Keratinocyte (primary cell): ENCODE measurements around the gene C2orf92. TPM values are rescaled to one million over a fixed set of nuclear protein-coding genes. Genes with fewer than 3 reads are reported as not detected.
A peak's percentile ranks its signal among the peaks of the same experiment; 100 is the strongest.

Source experiments
- DNase-seq: peaks from one replicate; pipeline ENCODE4 v3.0.0-alpha.2; 2011; ENCODE audit warnings: low read depth, missing footprints, low spot score
- FAIRE-seq: peaks from 2 replicates; lab custom pipeline; 2011; peaks lifted over from hg19 to GRCh38; lab: Jason Lieb, UNC
- H2AFZ ChIP-seq: 2 replicates; pipeline ENCODE4 v1.6.0; 2012; ENCODE audit warnings: low read length, control low read depth, inconsistent platforms; ENCODE audit not compliant: control insufficient read depth
- H3K27ac ChIP-seq: 2 replicates; pipeline ENCODE4 v1.5.1; 2011; ENCODE audit warnings: low read length; ENCODE audit not compliant: control insufficient read depth, insufficient read depth
- H3K27me3 ChIP-seq: 3 replicates; pipeline ENCODE4 v1.6.0; 2011; ENCODE audit warnings: low read length; ENCODE audit not compliant: control insufficient read depth, insufficient read depth; ENCODE audit errors: extremely low read depth
- H3K36me3 ChIP-seq, 2 experiments: 2 replicates in 1 of 2; 3 replicates in 1 of 2; pipeline ENCODE4 v1.5.1; 2011; ENCODE audit warnings: low read length in 2 of 2, mild to moderate bottlenecking in 1 of 2; ENCODE audit not compliant: control insufficient read depth in 2 of 2, insufficient read depth in 2 of 2; ENCODE audit errors: extremely low read depth in 1 of 2
- H3K4me1 ChIP-seq: 3 replicates; pipeline ENCODE4 v1.5.1; 2011; ENCODE audit warnings: low read length; ENCODE audit not compliant: control insufficient read depth, insufficient read depth; ENCODE audit errors: extremely low read depth
- H3K4me2 ChIP-seq: 3 replicates; pipeline ENCODE4 v1.6.0; 2011; ENCODE audit warnings: low read depth, low read length; ENCODE audit not compliant: control insufficient read depth, insufficient read depth; ENCODE audit errors: extremely low read depth
- H3K4me3 ChIP-seq, 3 experiments: fragments of 200-600 bp in 1 of 3; sonication (generic) in 1 of 3; 2 replicates in 2 of 3; 3 replicates in 1 of 3; pipeline ENCODE4 v1.5.1; 2011 to 2016; ENCODE audit warnings: low read length in 3 of 3, mild to moderate bottlenecking in 3 of 3, control low read depth in 2 of 3, inconsistent platforms in 1 of 3, low read depth in 1 of 3, mixed read lengths in 1 of 3, mixed run types in 1 of 3, moderate library complexity in 1 of 3; ENCODE audit not compliant: control insufficient read depth in 2 of 3, insufficient read depth in 2 of 3; ENCODE audit errors: extremely low read depth in 1 of 3
- H3K79me2 ChIP-seq: 2 replicates; pipeline ENCODE4 v1.6.0; 2012; ENCODE audit warnings: low read length; ENCODE audit not compliant: control insufficient read depth, insufficient read depth
- H3K9ac ChIP-seq: 3 replicates; pipeline ENCODE4 v1.6.0; 2011; ENCODE audit warnings: low read length; ENCODE audit not compliant: control insufficient read depth, insufficient read depth; ENCODE audit errors: extremely low read depth
- H3K9me1 ChIP-seq: 3 replicates; pipeline ENCODE4 v1.6.0; 2011; ENCODE audit warnings: low read length; ENCODE audit not compliant: control insufficient read depth, insufficient read depth; ENCODE audit errors: extremely low read depth
- H3K9me3 ChIP-seq: 2 replicates; pipeline ENCODE4 v1.5.1; 2012; ENCODE audit warnings: low read depth, low read length; ENCODE audit not compliant: control insufficient read depth
- H4K20me1 ChIP-seq: 3 replicates; pipeline ENCODE4 v1.6.0; 2011; ENCODE audit warnings: low read length; ENCODE audit not compliant: control insufficient read depth, insufficient read depth; ENCODE audit errors: extremely low read depth
- EZH2 ChIP-seq: IDR thresholded peaks from one replicate; pipeline ENCODE4 v1.6.1; 2012; ENCODE audit warnings: inconsistent platforms, mild to moderate bottlenecking, low read length, moderate library complexity
- dilution Hi-C: fragments of 300-500 bp; cut with MboI; formaldehyde crosslinking; loops from one replicate; pipeline ENCODE4 v1.7.0; 2020; ENCODE audit warnings: low sequenced_read_pairs; ENCODE audit not compliant: extremely low pct_ligation_motif_present
- polyA plus RNA-seq, 5 experiments: library from polyadenylated mRNA; depleted of rRNA in 3 of 5; stranded (reverse) in 3 of 5; stranded (forward) in 1 of 5; unstranded in 1 of 5; fragments of >200 nt; gene quantifications; 1 replicate in 1 of 5; 2 replicates in 3 of 5; 3 replicates in 1 of 5; pipeline versions ENCODE4 v1.2.1 to v1.2.3, GENCODE V29; 2011 to 2012; ENCODE audit warnings: missing spikeins in 2 of 5, low read depth in 1 of 5, low replicate concordance in 1 of 5
- TF ChIP-seq, protein P1 (sequence below), 3 experiments: IDR thresholded peaks in 1 of 3; conservative IDR thresholded peaks in 1 of 3; optimal IDR thresholded peaks in 1 of 3; 2 replicates in 2 of 3; 3 replicates in 1 of 3; pipeline versions ENCODE3 to v1.5.1; 2011; ENCODE audit warnings: low read length in 3 of 3, mild to moderate bottlenecking in 3 of 3, moderate library complexity in 2 of 3, control low read depth in 1 of 3, inconsistent platforms in 1 of 3; ENCODE audit not compliant: insufficient read depth in 2 of 3; ENCODE audit errors: extremely low read depth in 1 of 3

Gene C2orf92
- polyA plus RNA-seq, 1 donor (not counting 4 experiments of a cell fraction or from before 2014, with no cell fraction given) = 1.6 TPM

- Histone ChIP-seq H3K9me1 (no peaks in the 10 kb centered on the region), H3K4me1 (peaks cover 5% of the 10 kb centered on the region), H3K36me3 (no peaks in the 10 kb centered on the region), H3K27ac (no peak overlapping the region), H3K9ac (no peak overlapping the region), H3K4me3 (no peak overlapping the region), H4K20me1 (no peaks in the 10 kb centered on the region), H3K79me2 (no peaks in the 10 kb centered on the region), H3K27me3 (peaks cover 7% of the 10 kb centered on the region), H3K4me2 (no peak overlapping the region), H3K9me3 (no peaks in the 10 kb centered on the region), H2AFZ (no peak overlapping the region)
- DNase-seq = no peak
- peak; percentile 88 for FAIRE-seq
- TF ChIP-seq EZH2 = no peak
- TF ChIP-seq, protein P1, sequence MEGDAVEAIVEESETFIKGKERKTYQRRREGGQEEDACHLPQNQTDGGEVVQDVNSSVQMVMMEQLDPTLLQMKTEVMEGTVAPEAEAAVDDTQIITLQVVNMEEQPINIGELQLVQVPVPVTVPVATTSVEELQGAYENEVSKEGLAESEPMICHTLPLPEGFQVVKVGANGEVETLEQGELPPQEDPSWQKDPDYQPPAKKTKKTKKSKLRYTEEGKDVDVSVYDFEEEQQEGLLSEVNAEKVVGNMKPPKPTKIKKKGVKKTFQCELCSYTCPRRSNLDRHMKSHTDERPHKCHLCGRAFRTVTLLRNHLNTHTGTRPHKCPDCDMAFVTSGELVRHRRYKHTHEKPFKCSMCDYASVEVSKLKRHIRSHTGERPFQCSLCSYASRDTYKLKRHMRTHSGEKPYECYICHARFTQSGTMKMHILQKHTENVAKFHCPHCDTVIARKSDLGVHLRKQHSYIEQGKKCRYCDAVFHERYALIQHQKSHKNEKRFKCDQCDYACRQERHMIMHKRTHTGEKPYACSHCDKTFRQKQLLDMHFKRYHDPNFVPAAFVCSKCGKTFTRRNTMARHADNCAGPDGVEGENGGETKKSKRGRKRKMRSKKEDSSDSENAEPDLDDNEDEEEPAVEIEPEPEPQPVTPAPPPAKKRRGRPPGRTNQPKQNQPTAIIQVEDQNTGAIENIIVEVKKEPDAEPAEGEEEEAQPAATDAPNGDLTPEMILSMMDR (optimal IDR thresholded peaks at IDR 0.05 in 1 of 3, IDR thresholded peaks at IDR 0.05 in 1 of 3, conservative IDR thresholded peaks at IDR 0.05 in 1 of 3; ENCODE audit: extremely low read depth in 1 of 3, insufficient read depth in 2 of 3, low read length in 3 of 3) = no peak
- dilution Hi-C loops = no loop called here
These were observed 44.8 kb downstream of the C2orf92 start for GRCh38 chr2:97714084-97714949.

GRCh38 chr2:97714950-97715652 lies 45.6 kb downstream of the C2orf92 start:
- Histone ChIP-seq H3K4me1 (peaks cover 5% of the 10 kb centered on the region), H2AFZ (no peak overlapping the region), H3K4me2 (no peak overlapping the region), H3K9me1 (no peaks in the 10 kb centered on the region), H3K27me3 (peaks cover 7% of the 10 kb centered on the region), H3K9me3 (no peaks in the 10 kb centered on the region), H3K79me2 (no peaks in the 10 kb centered on the region), H3K4me3 (no peak overlapping the region), H3K27ac (no peak overlapping the region), H3K36me3 (no peaks in the 10 kb centered on the region), H4K20me1 (no peaks in the 10 kb centered on the region), H3K9ac (no peak overlapping the region)
- FAIRE-seq = no peak
- dilution Hi-C loops = no loop called here
- TF ChIP-seq EZH2 = no peak
- TF ChIP-seq, protein P1 (optimal IDR thresholded peaks at IDR 0.05 in 1 of 3, IDR thresholded peaks at IDR 0.05 in 1 of 3, conservative IDR thresholded peaks at IDR 0.05 in 1 of 3; ENCODE audit: extremely low read depth in 1 of 3, insufficient read depth in 2 of 3, low read length in 3 of 3) = no peak
- no peak for DNase-seq
